SJSA1 (cell line): Measurements from ENCODE around the gene LUC7L3. TPM values are rescaled to one million over a fixed set of nuclear protein-coding genes. Genes with fewer than 3 reads are reported as not detected.

Experiments
- DNase-seq, 2 experiments: peaks; one replicate each; pipeline ENCODE4 v3.0.0-alpha.2; 2015 to 2020; ENCODE audit warnings: low spot score in 2 of 2, low read depth in 1 of 2
- H3K27ac ChIP-seq: fragments of 250-450 bp; sonication (Bioruptor Pico); 2 replicates; pipeline ENCODE4 v1.5.1; 2020; ENCODE audit warnings: mild to moderate bottlenecking, moderate library complexity
- H3K27me3 ChIP-seq: fragments of 250-450 bp; sonication (Bioruptor Pico); replicated peaks from 2 replicates; pipeline ENCODE4 v1.5.1; 2020; ENCODE audit warnings: mild to moderate bottlenecking, moderate library complexity
- H3K36me3 ChIP-seq: fragments of 250-450 bp; sonication (Bioruptor Pico); 2 replicates; pipeline ENCODE4 v1.5.1; 2020; ENCODE audit warnings: mild to moderate bottlenecking
- H3K4me1 ChIP-seq: fragments of 250-450 bp; sonication (Bioruptor Pico); replicated peaks from 2 replicates; pipeline ENCODE4 v1.6.1; 2021; ENCODE audit warnings: mild to moderate bottlenecking
- H3K4me3 ChIP-seq: fragments of 250-450 bp; sonication (Bioruptor Pico); 2 replicates; pipeline ENCODE4 v1.5.1; 2020; ENCODE audit warnings: mild to moderate bottlenecking
- H3K9me3 ChIP-seq: fragments of 250-450 bp; sonication (Bioruptor Pico); replicated peaks from 2 replicates; pipeline ENCODE4 v1.5.1; 2020; ENCODE audit warnings: mild to moderate bottlenecking
- total RNA-seq: library from RNA; depleted of rRNA; stranded (reverse); fragments of >200 nt; shearing (Covaris generic); gene quantifications from 2 replicates; pipeline ENCODE4 v1.2.3, GENCODE V29; 2014

The LUC7L3 gene
- total RNA-seq, 1 experiment from 2014 or later = 46.4 TPM

DNA sequence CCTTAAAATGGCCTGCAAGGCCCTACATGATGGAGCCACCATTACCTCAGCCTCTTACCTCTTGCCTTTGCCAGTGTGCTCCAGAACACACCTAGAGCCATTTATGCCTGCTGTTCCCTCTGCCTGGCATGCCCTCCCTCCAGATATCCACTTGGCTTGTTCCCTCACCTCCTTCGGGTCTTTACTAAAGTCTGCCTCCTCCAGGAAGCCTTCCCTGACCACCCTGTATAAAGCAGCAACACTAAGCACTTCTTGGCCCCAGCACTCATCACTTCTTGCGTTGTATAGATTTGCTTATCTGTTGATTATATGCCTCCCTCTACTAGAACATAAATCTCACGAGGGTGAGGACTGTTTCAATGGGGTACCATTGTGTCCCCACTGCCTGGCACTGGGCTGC is 37.0 kb upstream of the LUC7L3 start:
- no peak overlapping the region for H3K4me3 ChIP-seq
- H3K36me3 ChIP-seq = no peaks in the 10 kb centered on the region
- no peak for DNase-seq

DNA sequence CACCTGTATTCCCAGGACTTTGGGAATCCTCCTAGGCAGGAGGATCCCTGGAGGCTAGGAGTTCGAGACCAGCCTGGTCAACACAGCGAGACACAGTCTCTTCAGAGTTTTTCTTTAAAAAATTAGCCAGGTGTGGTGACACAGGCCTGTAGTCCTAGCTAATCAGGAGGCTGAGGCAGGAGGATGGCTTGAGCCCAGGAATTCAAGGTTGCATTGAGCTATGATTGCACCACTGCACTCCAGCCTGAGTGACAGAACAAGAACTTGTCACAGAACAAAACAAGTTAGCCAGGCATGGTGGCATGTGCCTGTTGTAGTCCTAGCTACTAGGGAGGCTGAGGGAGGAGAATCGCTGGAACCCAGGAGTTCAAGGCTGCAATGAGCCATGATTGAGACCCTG is 36.5 kb upstream of the LUC7L3 start:
- no peak overlapping the region for H3K4me3 ChIP-seq
- no peaks in the 10 kb centered on the region for H3K27me3 ChIP-seq
- H3K27ac ChIP-seq = no peak overlapping the region
- no peaks in the 10 kb centered on the region for H3K9me3 ChIP-seq
- no peak for DNase-seq
- peaks cover 21% of the 10 kb centered on the region for H3K4me1 ChIP-seq
- H3K36me3 ChIP-seq = no peaks in the 10 kb centered on the region

More for the DNA sequence above, 37.0 kb upstream of the LUC7L3 start:
- no peaks in the 10 kb centered on the region for H3K9me3 ChIP-seq
- peaks cover 21% of the 10 kb centered on the region for H3K4me1 ChIP-seq
- H3K27ac ChIP-seq = no peak overlapping the region
- H3K27me3 ChIP-seq = no peaks in the 10 kb centered on the region

DNA sequence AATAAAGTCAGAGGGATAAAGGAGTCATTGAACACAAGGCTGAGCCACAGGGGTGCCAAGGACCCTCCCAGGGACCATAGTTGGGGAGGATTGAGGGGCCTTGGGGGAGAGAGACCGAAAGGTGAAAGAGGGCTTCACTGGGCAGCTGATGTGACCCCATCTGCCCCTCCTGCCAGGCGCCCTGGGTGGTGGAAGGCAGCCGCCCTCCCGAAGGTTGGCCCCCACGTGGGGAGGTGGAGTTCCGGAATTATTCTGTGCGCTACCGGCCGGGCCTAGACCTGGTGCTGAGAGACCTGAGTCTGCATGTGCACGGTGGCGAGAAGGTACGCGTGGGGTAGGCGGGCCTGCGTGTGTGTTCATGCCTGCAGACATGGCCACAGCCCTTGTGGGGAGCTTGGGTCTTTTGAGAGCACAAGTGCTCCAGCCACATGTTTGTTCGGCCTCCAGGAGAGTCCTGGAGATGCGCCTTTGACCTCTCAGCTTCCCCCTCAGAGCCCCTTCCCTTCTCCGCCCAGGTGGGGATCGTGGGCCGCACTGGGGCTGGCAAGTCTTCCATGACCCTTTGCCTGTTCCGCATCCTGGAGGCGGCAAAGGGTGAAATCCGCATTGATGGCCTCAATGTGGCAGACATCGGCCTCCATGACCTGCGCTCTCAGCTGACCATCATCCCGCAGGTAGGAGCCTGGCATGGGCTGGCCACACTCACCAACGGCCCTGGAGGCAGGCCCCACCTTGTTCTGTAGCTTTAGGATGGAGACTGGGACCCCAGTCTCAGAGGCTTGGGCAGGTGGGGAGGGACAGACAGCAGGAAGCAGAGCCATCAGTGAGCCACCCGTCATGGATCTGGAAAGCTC is 35.7 kb upstream of the LUC7L3 start:
- H3K4me3 ChIP-seq = no peak overlapping the region
- peaks cover 21% of the 10 kb centered on the region for H3K4me1 ChIP-seq
- no peaks in the 10 kb centered on the region for H3K27me3 ChIP-seq
- no peaks in the 10 kb centered on the region for H3K36me3 ChIP-seq
- H3K27ac ChIP-seq = no peak overlapping the region
- no peaks in the 10 kb centered on the region for H3K9me3 ChIP-seq
- DNase-seq = peak in 1 of 2 experiments; percentile 46

DNA sequence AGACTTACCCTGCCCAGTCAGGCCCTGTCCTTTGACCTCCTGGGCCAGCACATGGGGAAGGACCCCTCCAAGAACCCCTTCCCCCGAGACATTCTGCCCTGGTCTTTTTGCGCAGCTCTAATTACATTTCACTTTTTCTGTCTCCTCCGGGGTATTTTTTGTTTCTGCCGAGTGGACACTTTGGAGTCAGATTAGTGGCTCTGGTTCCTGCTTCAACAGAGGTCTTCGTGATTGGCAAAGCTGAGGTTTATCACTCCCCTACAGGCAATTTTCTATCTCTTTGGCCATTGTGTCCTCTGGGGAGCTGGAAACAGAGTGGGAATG is 35.2 kb upstream of the LUC7L3 start:
- no peak for DNase-seq
- Histone ChIP-seq H3K27ac (no peak overlapping the region), H3K36me3 (no peaks in the 10 kb centered on the region), H3K4me1 (peaks cover 21% of the 10 kb centered on the region), H3K9me3 (no peaks in the 10 kb centered on the region), H3K4me3 (no peak overlapping the region), H3K27me3 (no peaks in the 10 kb centered on the region)

DNA sequence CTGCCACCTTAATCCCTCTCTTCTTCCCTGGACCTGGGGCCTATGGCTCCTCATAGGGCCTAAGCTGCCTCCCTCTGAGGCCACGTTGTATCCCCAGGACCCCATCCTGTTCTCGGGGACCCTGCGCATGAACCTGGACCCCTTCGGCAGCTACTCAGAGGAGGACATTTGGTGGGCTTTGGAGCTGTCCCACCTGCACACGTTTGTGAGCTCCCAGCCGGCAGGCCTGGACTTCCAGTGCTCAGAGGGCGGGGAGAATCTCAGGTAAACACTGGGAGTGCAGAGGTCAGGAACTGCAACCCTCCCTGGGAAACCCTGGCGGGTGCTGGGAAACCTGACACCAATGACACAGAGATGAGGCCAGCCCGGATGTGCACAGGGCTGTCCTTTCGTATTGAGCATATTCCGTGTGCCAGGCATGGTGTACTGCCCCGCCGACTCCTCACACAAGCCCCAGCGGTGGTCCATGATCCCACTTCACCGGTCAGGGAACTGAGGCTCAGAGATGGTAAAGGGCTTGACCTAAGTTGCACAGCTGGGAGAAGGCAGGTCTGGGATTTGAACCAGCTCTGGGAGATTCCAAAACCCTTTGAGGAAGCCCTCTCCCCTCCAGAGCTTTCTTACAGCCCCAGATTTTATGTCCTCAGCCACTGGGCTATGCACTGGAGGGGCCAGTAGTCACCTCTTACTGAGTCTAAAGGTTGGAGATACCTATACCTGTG is 34.6 kb upstream of the LUC7L3 start:
- peak in 1 of 2 experiments; percentile 43 for DNase-seq
- Histone ChIP-seq H3K4me3 (no peak overlapping the region), H3K27me3 (no peaks in the 10 kb centered on the region), H3K27ac (no peak overlapping the region), H3K36me3 (no peaks in the 10 kb centered on the region), H3K9me3 (no peaks in the 10 kb centered on the region), H3K4me1 (peaks cover 21% of the 10 kb centered on the region)

DNA sequence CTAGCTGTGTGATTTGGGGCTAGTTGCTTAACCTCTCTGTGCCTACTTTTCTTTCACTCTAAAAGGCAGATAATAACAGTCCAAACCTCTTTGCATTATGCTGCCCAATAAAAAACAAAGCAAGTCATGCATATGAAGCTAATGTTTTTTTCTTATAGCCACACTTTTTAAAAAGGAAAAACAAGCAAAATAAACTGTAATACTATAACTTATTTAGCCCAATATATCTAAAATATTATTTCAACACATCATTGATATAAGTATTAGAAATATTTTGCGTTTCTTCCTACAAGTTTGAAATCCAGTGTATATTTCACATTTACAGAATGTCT is 34.1 kb upstream of the LUC7L3 start:
- H3K27me3 ChIP-seq = no peaks in the 10 kb centered on the region
- no peak for DNase-seq
- H3K27ac ChIP-seq = no peak overlapping the region
- H3K36me3 ChIP-seq = no peaks in the 10 kb centered on the region
- H3K9me3 ChIP-seq = no peaks in the 10 kb centered on the region
- H3K4me3 ChIP-seq = no peak overlapping the region
- peaks cover 21% of the 10 kb centered on the region for H3K4me1 ChIP-seq

DNA sequence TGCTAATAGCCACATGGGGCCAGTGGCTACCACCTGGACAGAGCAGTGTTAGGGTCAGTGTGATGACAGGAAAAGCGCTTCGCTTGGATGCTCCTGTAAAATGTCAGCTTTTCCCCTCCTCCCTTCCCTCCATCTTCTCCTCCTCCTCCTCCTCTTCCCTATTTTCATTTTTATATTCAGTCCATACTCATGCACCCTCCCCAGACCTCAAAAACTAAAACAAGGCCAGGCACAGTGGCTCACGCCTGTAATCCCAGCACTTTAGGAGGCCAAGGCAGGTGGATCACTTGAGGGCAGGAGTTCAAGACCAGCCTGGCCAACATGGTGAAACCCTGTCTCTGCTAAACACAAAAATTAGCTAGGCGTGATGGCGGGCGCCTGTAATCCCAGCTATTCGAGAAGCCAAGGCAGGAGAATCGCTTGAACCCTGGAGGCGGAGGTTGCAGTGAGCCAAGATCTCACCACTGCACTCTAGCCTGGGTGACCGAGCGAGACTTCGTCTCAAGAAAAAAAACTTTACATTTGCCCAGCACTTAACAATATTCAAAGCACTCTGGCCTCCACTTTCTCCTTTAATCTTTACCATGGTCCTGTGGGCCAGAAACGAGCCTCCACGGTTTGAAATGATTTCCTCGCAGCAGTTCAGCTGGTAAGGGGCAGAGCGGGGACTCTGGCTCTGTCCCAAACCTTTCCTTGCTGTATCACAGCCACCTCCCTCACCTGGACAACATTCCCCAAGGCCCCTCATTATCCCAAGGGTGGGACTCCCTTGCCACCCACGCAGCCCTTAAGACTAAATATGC is 33.5 kb upstream of the LUC7L3 start:
- no peak for DNase-seq
- H3K4me1 ChIP-seq = peaks cover 17% of the 10 kb centered on the region
- no peak overlapping the region for H3K27ac ChIP-seq
- no peak overlapping the region for H3K4me3 ChIP-seq
- no peaks in the 10 kb centered on the region for H3K9me3 ChIP-seq
- H3K27me3 ChIP-seq = no peaks in the 10 kb centered on the region
- no peaks in the 10 kb centered on the region for H3K36me3 ChIP-seq

DNA sequence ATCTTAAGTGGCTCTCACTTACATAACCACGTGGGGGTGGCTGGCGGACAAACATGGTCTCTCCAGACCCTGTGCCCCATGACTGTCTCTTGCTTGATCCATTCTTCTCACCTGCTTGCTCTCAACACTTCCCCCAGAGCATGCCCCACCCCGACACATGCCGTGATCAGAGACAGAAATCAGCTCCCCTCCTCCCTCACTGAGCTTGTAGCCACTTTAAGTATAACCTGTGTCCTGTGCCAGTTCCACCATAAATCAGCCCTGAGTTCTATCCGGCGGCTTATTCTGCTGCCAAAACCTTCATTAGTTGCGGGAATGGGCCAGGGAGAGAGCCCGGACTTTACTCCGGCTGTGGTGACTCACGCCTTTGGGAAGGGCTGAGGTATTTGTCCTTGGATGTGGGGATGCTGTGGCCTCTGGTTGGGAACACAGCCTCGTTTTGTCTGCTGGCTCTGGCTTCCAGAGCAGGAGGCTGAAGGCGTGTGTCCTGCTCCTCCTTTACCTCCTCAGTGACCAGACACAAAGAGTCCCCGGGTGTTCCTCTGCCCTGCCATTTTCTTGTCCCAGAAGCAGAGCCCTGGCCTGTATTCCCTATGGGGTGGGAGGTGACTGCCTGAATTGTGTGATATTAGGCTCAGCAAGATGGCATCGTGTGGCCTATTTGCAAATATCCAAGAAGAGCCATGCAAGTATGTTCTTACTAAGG is 32.8 kb upstream of the LUC7L3 start:
- DNase-seq = peak; percentile 62 to 81
- Histone ChIP-seq H3K27ac (no peak overlapping the region), H3K4me1 (peaks cover 11% of the 10 kb centered on the region), H3K9me3 (no peaks in the 10 kb centered on the region), H3K27me3 (no peaks in the 10 kb centered on the region), H3K36me3 (no peaks in the 10 kb centered on the region; the same call in 1 of the 2 replicates), H3K4me3 (no peak overlapping the region)

DNA sequence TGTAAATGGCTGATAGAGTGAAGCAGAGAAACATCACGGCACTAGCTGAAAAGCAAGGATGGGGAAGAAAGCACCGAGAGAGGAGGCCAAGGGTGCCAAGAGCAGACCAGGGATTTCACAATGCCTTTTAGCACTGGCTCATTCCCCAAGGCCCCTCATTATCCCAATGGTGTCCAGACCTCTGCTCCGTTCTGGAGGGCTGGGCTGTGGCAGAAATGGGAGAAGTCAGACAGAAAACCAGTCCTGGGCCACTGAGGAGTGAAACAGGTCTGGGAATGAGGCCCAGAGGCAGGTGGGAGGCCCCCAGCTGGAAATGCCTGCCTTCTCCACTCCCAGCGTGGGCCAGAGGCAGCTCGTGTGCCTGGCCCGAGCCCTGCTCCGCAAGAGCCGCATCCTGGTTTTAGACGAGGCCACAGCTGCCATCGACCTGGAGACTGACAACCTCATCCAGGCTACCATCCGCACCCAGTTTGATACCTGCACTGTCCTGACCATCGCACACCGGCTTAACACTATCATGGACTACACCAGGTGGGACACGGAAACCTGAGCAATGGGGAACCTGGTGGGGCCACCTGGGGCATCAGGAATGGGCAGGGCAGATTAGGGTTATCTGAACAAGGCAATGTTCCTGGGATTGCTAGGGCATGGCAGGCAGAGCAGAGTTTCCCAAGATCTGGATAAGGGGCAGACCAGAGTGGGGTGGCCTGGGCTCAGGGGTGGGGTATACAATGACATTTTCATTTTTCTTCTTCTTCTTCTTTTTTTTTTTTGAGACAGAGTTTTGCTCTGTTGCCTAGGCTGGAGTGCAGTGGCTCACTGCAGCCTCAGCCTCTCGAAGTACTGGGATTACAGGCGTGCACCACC is 32.0 kb upstream of the LUC7L3 start:
- H3K36me3 ChIP-seq = peaks cover 8% of the 10 kb centered on the region
- H3K9me3 ChIP-seq = no peaks in the 10 kb centered on the region
- no peak for DNase-seq
- H3K4me3 ChIP-seq = no peak overlapping the region
- no peaks in the 10 kb centered on the region for H3K27me3 ChIP-seq
- H3K4me1 ChIP-seq = peaks cover 10% of the 10 kb centered on the region
- no peak overlapping the region for H3K27ac ChIP-seq

DNA sequence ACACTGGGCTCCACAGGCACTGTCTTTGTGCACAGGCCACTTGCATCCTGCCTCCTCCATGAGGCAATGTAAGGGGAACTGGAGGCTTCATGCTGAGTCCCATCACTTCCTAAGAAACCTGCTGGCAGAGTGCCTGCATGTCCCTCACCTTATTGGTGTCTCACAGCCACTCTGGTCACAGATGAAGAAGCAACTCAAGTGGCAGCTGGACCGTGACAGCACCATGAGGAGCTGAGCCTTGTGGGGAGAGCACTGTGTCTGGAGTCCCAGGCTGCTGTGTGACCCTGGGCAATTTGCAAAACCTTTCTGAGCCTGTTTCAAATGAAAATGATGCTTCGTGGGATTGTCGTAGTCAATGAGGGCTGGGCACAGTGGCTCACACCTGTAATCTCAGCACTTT is 31.2 kb upstream of the LUC7L3 start:
- Histone ChIP-seq H3K27me3 (no peaks in the 10 kb centered on the region), H3K4me1 (peaks cover 16% of the 10 kb centered on the region), H3K9me3 (no peaks in the 10 kb centered on the region), H3K27ac (no peak overlapping the region), H3K4me3 (no peak overlapping the region), H3K36me3 (peaks cover 16% of the 10 kb centered on the region)
- DNase-seq = no peak

DNA sequence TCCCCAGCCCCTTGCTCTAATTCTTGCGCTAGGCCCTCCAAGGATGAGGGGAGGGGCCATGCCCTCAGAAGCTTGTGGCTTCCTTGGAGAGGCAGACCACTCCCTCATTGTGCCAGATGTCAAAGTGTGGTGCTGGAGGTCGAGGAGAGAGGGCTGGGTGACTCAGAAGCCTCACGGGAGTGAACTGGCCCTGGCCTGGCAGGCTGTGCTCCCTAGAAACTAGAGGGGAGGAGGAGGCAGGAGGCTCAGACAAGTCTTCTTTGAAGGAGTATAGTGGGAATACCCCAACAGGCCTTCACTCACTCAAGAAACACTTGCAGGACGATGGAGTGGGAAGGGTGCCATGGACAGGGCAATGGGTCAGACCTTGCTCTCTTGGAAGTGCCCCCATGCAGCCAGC is 30.2 kb upstream of the LUC7L3 start:
- peaks cover 24% of the 10 kb centered on the region for H3K4me1 ChIP-seq

DNA sequence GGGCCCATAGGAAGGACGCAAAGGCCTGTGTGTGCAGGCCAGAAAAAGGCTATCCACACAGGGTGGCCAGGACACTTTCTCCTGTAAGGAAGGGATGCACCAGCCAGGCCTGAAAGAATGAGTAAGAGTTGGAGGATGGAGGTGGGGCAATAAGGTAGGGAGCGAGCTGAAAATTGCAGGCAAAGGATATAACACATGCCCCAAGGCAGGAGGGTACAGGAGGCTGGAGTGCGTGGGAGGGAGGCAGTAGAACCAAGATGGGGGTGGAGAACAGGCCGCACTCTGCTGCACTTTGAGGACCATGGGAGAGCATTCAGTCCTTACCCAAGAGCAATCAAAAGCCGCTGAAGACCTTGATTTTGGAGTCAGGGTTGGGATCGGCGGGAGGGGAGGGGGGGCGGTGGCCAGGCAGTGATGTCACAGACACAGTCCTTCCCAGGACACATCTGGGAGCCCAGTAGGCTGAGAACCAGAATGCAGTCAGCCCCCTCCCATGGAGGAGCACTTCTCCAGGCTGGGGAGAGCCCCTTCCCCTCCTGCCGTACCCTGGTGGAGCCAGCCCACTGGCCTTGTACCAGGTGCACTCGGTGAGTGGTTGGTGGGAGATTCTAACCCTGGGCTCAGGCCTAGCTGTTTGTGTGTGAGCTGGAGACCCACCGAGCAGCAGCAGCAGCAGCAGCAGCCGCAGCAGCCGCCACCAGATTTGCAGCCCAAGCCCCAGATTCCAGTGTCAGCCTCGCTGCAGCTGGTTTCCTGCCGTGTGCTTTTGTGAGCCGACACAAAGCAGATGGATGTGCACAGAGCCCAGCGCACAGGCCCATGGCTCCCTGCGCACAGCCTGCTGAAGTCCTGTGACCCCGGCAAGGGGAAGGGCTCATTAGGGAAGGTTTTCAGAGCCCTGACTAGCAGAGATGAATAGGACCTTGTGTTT is 29.2 kb upstream of the LUC7L3 start:
- peaks cover 31% of the 10 kb centered on the region for H3K4me1 ChIP-seq
- DNase-seq = no peak
- H3K27me3 ChIP-seq = no peaks in the 10 kb centered on the region
- no peak overlapping the region for H3K4me3 ChIP-seq
- H3K27ac ChIP-seq = no peak overlapping the region
- no peaks in the 10 kb centered on the region for H3K9me3 ChIP-seq
- H3K36me3 ChIP-seq = peaks cover 34% of the 10 kb centered on the region

More for the DNA sequence above, 30.2 kb upstream of the LUC7L3 start:
- DNase-seq = no peak
- H3K27ac ChIP-seq = no peak overlapping the region
- peaks cover 25% of the 10 kb centered on the region for H3K36me3 ChIP-seq
- H3K4me3 ChIP-seq = no peak overlapping the region
- no peaks in the 10 kb centered on the region for H3K9me3 ChIP-seq
- H3K27me3 ChIP-seq = no peaks in the 10 kb centered on the region
